SU-DHL-6 (cell line): ENCODE data around the gene CPNE4.

Experiments used
- CTCF ChIP-seq: fragments of 200-600 bp; sonication (generic); IDR thresholded peaks from one replicate; pipeline ENCODE4 v1.5.1; 2017; ENCODE audit warnings: antibody characterized with exemption, mild to moderate bottlenecking, low read length, moderate library complexity; ENCODE audit not compliant: insufficient read depth, poor library complexity, severe bottlenecking
- EZH2phosphoT487 ChIP-seq: fragments of 200-600 bp; sonication (generic), shearing (Covaris generic); conservative IDR thresholded peaks from 2 replicates; pipeline ENCODE4 v1.6.1; 2018; ENCODE audit warnings: mild to moderate bottlenecking, antibody characterized with exemption, low read length, moderate library complexity, mixed read lengths

- no peak for TF ChIP-seq CTCF
- TF ChIP-seq EZH2phosphoT487 = no peak
Measured at GRCh38 chr3:131914090-131914691, 120.6 kb downstream of the CPNE4 start.
